Endodermal cell (in vitro differentiated cells): ENCODE data around the gene MROH7. TPM values are rescaled to one million over a fixed set of nuclear protein-coding genes. Genes with fewer than 3 reads are reported as not detected.

Experiments
- DNase-seq: peaks from one replicate; pipeline ENCODE4 v3.0.0-alpha.2; 2017
- H3K27ac ChIP-seq: 2 replicates; pipeline ENCODE4 v1.5.1; 2013; ENCODE audit warnings: mild to moderate bottlenecking, low read depth, low read length, moderate library complexity
- H3K27me3 ChIP-seq: 2 replicates; pipeline ENCODE4 v1.6.1; 2013; ENCODE audit warnings: mild to moderate bottlenecking, low read length, moderate library complexity; ENCODE audit not compliant: insufficient read depth, control insufficient read depth, poor library complexity, severe bottlenecking
- H3K36me3 ChIP-seq: 2 replicates; pipeline ENCODE4 v1.7.0; 2013; ENCODE audit warnings: mild to moderate bottlenecking, low read length, moderate library complexity; ENCODE audit not compliant: control insufficient read depth, insufficient read depth
- H3K4me1 ChIP-seq: one replicate; pipeline ENCODE4 v1.7.0; 2013; ENCODE audit warnings: low read length; ENCODE audit not compliant: control insufficient read depth, insufficient read depth
- H3K4me3 ChIP-seq: 2 replicates; pipeline ENCODE4 v1.5.1; 2013; ENCODE audit warnings: mild to moderate bottlenecking, low read length, moderate library complexity
- H3K9ac ChIP-seq: 2 replicates; pipeline ENCODE4 v1.6.1; 2013; ENCODE audit warnings: mild to moderate bottlenecking, low read length, moderate library complexity; ENCODE audit not compliant: poor library complexity, severe bottlenecking; ENCODE audit errors: extremely low read depth
- H3K9me3 ChIP-seq: 2 replicates; pipeline ENCODE4 v1.6.1; 2013; ENCODE audit warnings: mild to moderate bottlenecking, low read length, moderate library complexity; ENCODE audit not compliant: control insufficient read depth
- H3K27ac Mint-ChIP-seq: 2 replicates; pipeline ENCODE4 v1.8.0; 2020; ENCODE audit warnings: mixed read lengths
- H3K27me3 Mint-ChIP-seq: 2 replicates; pipeline ENCODE4 v1.8.0; 2021; ENCODE audit warnings: mild to moderate bottlenecking, mixed read lengths; ENCODE audit not compliant: insufficient read depth
- H3K36me3 Mint-ChIP-seq: 2 replicates; pipeline ENCODE4 v1.8.0; 2020; ENCODE audit warnings: low read depth, mixed read lengths
- H3K4me1 Mint-ChIP-seq: 2 replicates; pipeline ENCODE4 v1.8.0; 2020; ENCODE audit warnings: mixed read lengths
- H3K4me3 Mint-ChIP-seq: 2 replicates; pipeline ENCODE4 v1.8.0; 2020; ENCODE audit warnings: mild to moderate bottlenecking, moderate library complexity, mixed read lengths
- H3K9me3 Mint-ChIP-seq: 2 replicates; pipeline ENCODE4 v1.8.0; 2020; ENCODE audit warnings: mild to moderate bottlenecking, mixed read lengths
- CTCF ChIP-seq: fragments of 200-600 bp; sonication (generic); conservative IDR thresholded peaks from 2 replicates; pipeline ENCODE4 v1.5.0; 2021; ENCODE audit warnings: antibody characterized with exemption, mild to moderate bottlenecking
- WGBS, 2 experiments: methylation state at CpG; one replicate each; pipeline versions ENCODE4 v1.1.5 to v1.1.7; 2013; ENCODE audit warnings: missing lambda C conversion rate in 2 of 2, mixed read lengths in 1 of 2; ENCODE audit not compliant: insufficient coverage in 1 of 2, insufficient read length in 1 of 2; 5-methylcytosine and 5-hydroxymethylcytosine counted together
- total RNA-seq, 2 donors: library from RNA; stranded (reverse); fragmentation: NEBNext Ultra II Directional in 1 of 2; extraction: Animal tissue kit (Norgen Biotek cat#: 25700) in 1 of 2; gene quantifications; 2 replicates in 1 of 2; 3 replicates in 1 of 2; pipeline ENCODE4 v1.2.1, GENCODE V29; 2021

MROH7 gene
- total RNA-seq, 2 donors from 2014 or later: 0.46 to 1.4 TPM

GRCh38 chr1:54745864-54746263, 104.3 kb downstream of the MROH7 start:
- peaks cover 15% of the 10 kb centered on the region for H3K36me3 ChIP-seq
- peaks cover 28% of the 10 kb centered on the region for H3K27me3 Mint-ChIP-seq
- H3K9ac ChIP-seq: no peak overlapping the region
- H3K4me3 Mint-ChIP-seq: no peak overlapping the region
- H3K4me1 Mint-ChIP-seq: no peaks in the 10 kb centered on the region
- H3K36me3 Mint-ChIP-seq: peaks cover 21% of the 10 kb centered on the region
- H3K9me3 Mint-ChIP-seq: no peaks in the 10 kb centered on the region
- H3K27ac ChIP-seq: no peak overlapping the region
- no peak for TF ChIP-seq CTCF
- peaks cover 11% of the 10 kb centered on the region for H3K27me3 ChIP-seq
- no peaks in the 10 kb centered on the region for H3K4me1 ChIP-seq
- no peak overlapping the region for H3K27ac Mint-ChIP-seq
- WGBS, 2 experiments: 89 to 95% methylated on average over 4 of the region's 4 CpGs
- no peak overlapping the region for H3K4me3 ChIP-seq
- no peak for DNase-seq
- H3K9me3 ChIP-seq: no peaks in the 10 kb centered on the region

GRCh38 chr1:54748094-54748835, 106.7 kb downstream of the MROH7 start:
- H3K9me3 ChIP-seq: no peaks in the 10 kb centered on the region
- no peak for DNase-seq
- Mint-ChIP-seq H3K4me3 (no peak overlapping the region), H3K4me1 (peaks cover 12% of the 10 kb centered on the region), H3K27me3 (peaks cover 28% of the 10 kb centered on the region), H3K36me3 (peaks cover 5% of the 10 kb centered on the region), H3K27ac (no peak overlapping the region), H3K9me3 (no peaks in the 10 kb centered on the region)
- no peak for TF ChIP-seq CTCF
- no peak overlapping the region for H3K27ac ChIP-seq
- H3K9ac ChIP-seq: no peak overlapping the region
- H3K27me3 ChIP-seq: peaks cover 11% of the 10 kb centered on the region
- no peaks in the 10 kb centered on the region for H3K4me1 ChIP-seq
- 90 to 92% methylated on average over 12 to 14 of the region's 14 CpGs for WGBS, 2 experiments
- H3K4me3 ChIP-seq: no peak overlapping the region
- no peaks in the 10 kb centered on the region for H3K36me3 ChIP-seq

GRCh38 chr1:54750596-54750995, 109.0 kb downstream of the MROH7 start:
- Mint-ChIP-seq H3K9me3 (no peaks in the 10 kb centered on the region), H3K4me1 (peaks cover 12% of the 10 kb centered on the region), H3K27me3 (peaks cover 28% of the 10 kb centered on the region), H3K27ac (no peak overlapping the region), H3K4me3 (no peak overlapping the region), H3K36me3 (peaks cover 5% of the 10 kb centered on the region)
- H3K9me3 ChIP-seq: no peaks in the 10 kb centered on the region
- 88 to 92% methylated on average over 6 of the region's 6 CpGs for WGBS, 2 experiments
- TF ChIP-seq CTCF: no peak
- H3K36me3 ChIP-seq: no peaks in the 10 kb centered on the region
- H3K27ac ChIP-seq: no peak overlapping the region
- no peak for DNase-seq
- no peaks in the 10 kb centered on the region for H3K4me1 ChIP-seq
- no peak overlapping the region for H3K4me3 ChIP-seq
- H3K9ac ChIP-seq: no peak overlapping the region
- peaks cover 11% of the 10 kb centered on the region for H3K27me3 ChIP-seq
